DND-41 (cell line): ENCODE data around the gene TRAK1.

Experiments used
- ATAC-seq: fragments of 200-7000 bp; cut with Tn5 transposase; 3 replicates; pipeline ENCODE4 v1.9.1; 2021; ENCODE audit warnings: low read depth; ENCODE audit not compliant: insufficient read depth
- DNase-seq: peaks from one replicate; pipeline ENCODE4 v3.0.0-alpha.2; 2020
- H2AFZ ChIP-seq: 2 replicates; pipeline ENCODE4 v1.6.0; 2012; ENCODE audit warnings: low read depth, low read length
- H3K27ac ChIP-seq: 2 replicates; pipeline ENCODE4 v1.5.1; 2012; ENCODE audit warnings: low read length, inconsistent platforms
- H3K27me3 ChIP-seq: fragments of 200-600 bp; sonication (generic); 2 replicates; pipeline ENCODE4 v1.6.0; 2012; ENCODE audit warnings: low read length, mild to moderate bottlenecking, inconsistent platforms; ENCODE audit not compliant: insufficient read depth, poor library complexity
- H3K36me3 ChIP-seq: 2 replicates; pipeline ENCODE4 v1.5.1; 2012; ENCODE audit warnings: low read length, inconsistent platforms; ENCODE audit not compliant: insufficient read depth
- H3K4me1 ChIP-seq: 2 replicates; pipeline ENCODE4 v1.5.1; 2012; ENCODE audit warnings: mild to moderate bottlenecking, low read length; ENCODE audit not compliant: insufficient read depth
- H3K4me2 ChIP-seq: 2 replicates; pipeline ENCODE4 v1.6.0; 2012; ENCODE audit warnings: mild to moderate bottlenecking, moderate library complexity, low read length, inconsistent platforms; ENCODE audit not compliant: insufficient read depth
- H3K4me3 ChIP-seq, 2 experiments: fragments of 200-600 bp in 1 of 2; shearing (Covaris generic) in 1 of 2; 2 replicates each; pipeline ENCODE4 v1.5.1; 2012 to 2016; ENCODE audit warnings: inconsistent platforms in 2 of 2, low read length in 2 of 2, mild to moderate bottlenecking in 2 of 2, low read depth in 1 of 2, moderate library complexity in 1 of 2
- H3K79me2 ChIP-seq: 2 replicates; pipeline ENCODE4 v1.6.0; 2012; ENCODE audit warnings: low read length, inconsistent platforms; ENCODE audit not compliant: insufficient read depth
- H3K9ac ChIP-seq: 2 replicates; pipeline ENCODE4 v1.6.0; 2012; ENCODE audit warnings: low read depth, mild to moderate bottlenecking, inconsistent platforms, low read length, moderate library complexity
- H3K9me3 ChIP-seq: 2 replicates; pipeline ENCODE4 v1.5.1; 2012; ENCODE audit warnings: low read length, moderate library complexity, mild to moderate bottlenecking, inconsistent platforms; ENCODE audit not compliant: insufficient read depth, severe bottlenecking
- H4K20me1 ChIP-seq: 2 replicates; pipeline ENCODE4 v1.6.0; 2012; ENCODE audit warnings: low read length; ENCODE audit not compliant: insufficient read depth
- EZH2 ChIP-seq: IDR thresholded peaks from 3 replicates; pipeline ENCODE4 v1.6.1; 2012; ENCODE audit warnings: borderline replicate concordance, low read depth, mild to moderate bottlenecking, moderate library complexity, low read length, inconsistent platforms; ENCODE audit not compliant: severe bottlenecking
- TF ChIP-seq, protein P1 (sequence below): IDR thresholded peaks from 2 replicates; pipeline ENCODE4 v1.5.1; 2012; ENCODE audit warnings: borderline replicate concordance, low read length, moderate library complexity, mild to moderate bottlenecking; ENCODE audit not compliant: poor library complexity, severe bottlenecking; ENCODE audit errors: extremely low read depth

TRAK1 gene

DNA sequence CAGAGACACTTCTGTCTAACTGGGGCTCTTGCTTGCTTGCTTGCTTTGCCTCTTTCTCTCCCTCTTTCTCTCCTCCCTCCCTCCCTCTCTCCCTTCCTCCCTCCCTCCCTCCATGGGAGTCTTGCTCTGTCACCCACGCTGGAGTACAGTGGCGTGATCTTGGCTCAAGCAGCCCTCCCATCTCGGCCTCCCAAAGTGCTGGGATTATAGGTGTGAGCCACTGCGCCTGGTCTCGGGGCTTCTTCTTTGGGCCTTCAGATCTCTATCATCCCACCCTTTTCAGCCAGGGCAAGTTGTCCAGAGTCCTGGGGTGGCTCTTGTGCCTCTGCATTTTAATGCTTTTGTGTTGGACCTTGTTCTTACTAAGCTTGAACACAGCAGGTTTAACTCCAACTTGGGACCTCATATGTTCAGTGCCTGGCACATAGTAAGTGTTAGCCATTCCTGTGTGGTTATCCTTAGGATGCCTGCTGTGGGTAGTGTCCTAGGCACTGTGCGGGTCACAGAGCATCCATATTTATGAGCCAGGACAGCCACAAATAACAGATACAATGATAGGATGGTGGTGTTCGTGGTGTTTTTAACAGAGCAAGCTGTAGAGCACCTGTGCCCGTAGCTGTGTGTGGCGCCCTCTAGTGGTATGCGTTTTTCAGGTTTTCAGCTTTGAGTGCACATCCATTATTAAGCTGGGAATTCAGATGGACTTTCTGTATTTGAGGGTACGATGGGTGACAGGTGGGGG is 99.7 kb downstream of the TRAK1 start:
- no peaks in the 10 kb centered on the region for H3K9me3 ChIP-seq
- H3K36me3 ChIP-seq, result peaks cover 35% of the 10 kb centered on the region
- 0 out of 2 replicates have a peak, but pooled peaks cover 3% of the 10 kb centered on the region for H3K4me1 ChIP-seq
- no peaks in the 10 kb centered on the region; the same call in 1 of the 2 replicates for H4K20me1 ChIP-seq
- H3K9ac ChIP-seq, result no peak overlapping the region
- H3K27ac ChIP-seq, result no peak overlapping the region
- DNase-seq (peak; percentile 70), ATAC-seq (peak; percentile 84)
- no peak overlapping the region for H3K4me3 ChIP-seq
- no peak overlapping the region for H2AFZ ChIP-seq
- no peak overlapping the region for H3K4me2 ChIP-seq
- H3K27me3 ChIP-seq, result no peaks in the 10 kb centered on the region
- no peaks in the 10 kb centered on the region for H3K79me2 ChIP-seq
- TF ChIP-seq, protein P1, sequence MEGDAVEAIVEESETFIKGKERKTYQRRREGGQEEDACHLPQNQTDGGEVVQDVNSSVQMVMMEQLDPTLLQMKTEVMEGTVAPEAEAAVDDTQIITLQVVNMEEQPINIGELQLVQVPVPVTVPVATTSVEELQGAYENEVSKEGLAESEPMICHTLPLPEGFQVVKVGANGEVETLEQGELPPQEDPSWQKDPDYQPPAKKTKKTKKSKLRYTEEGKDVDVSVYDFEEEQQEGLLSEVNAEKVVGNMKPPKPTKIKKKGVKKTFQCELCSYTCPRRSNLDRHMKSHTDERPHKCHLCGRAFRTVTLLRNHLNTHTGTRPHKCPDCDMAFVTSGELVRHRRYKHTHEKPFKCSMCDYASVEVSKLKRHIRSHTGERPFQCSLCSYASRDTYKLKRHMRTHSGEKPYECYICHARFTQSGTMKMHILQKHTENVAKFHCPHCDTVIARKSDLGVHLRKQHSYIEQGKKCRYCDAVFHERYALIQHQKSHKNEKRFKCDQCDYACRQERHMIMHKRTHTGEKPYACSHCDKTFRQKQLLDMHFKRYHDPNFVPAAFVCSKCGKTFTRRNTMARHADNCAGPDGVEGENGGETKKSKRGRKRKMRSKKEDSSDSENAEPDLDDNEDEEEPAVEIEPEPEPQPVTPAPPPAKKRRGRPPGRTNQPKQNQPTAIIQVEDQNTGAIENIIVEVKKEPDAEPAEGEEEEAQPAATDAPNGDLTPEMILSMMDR, result peak; percentile 93
- no peak for TF ChIP-seq EZH2

DNA sequence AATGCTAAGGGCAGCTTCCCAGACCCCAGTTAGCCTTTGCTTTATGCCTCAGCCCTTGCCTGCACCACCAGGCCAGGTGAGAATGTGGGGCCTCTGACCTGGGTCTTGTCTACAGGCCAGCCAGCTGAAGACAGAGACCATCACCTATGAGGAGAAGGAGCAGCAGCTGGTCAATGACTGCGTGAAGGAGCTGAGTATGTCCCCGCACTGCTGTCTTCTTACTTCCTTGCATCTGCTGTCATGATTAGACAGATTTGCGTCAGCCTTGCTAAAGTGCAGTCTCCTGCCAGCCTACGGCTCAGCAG is 100.2 kb downstream of the TRAK1 start:
- Histone ChIP-seq H3K9ac (no peak overlapping the region), H3K4me2 (no peak overlapping the region), H3K4me3 (no peak overlapping the region), H2AFZ (no peak overlapping the region), H3K4me1 (0 out of 2 replicates have a peak, but pooled peaks cover 3% of the 10 kb centered on the region), H3K27me3 (no peaks in the 10 kb centered on the region), H4K20me1 (no peaks in the 10 kb centered on the region; the same call in 1 of the 2 replicates), H3K9me3 (no peaks in the 10 kb centered on the region), H3K27ac (no peak overlapping the region), H3K36me3 (peaks cover 35% of the 10 kb centered on the region), H3K79me2 (no peaks in the 10 kb centered on the region)
- TF ChIP-seq EZH2, result no peak
- TF ChIP-seq, protein P1, result no peak
- DNase-seq (no peak), ATAC-seq (peak; percentile 39; the same call in 2 of the 3 replicates)

DNA sequence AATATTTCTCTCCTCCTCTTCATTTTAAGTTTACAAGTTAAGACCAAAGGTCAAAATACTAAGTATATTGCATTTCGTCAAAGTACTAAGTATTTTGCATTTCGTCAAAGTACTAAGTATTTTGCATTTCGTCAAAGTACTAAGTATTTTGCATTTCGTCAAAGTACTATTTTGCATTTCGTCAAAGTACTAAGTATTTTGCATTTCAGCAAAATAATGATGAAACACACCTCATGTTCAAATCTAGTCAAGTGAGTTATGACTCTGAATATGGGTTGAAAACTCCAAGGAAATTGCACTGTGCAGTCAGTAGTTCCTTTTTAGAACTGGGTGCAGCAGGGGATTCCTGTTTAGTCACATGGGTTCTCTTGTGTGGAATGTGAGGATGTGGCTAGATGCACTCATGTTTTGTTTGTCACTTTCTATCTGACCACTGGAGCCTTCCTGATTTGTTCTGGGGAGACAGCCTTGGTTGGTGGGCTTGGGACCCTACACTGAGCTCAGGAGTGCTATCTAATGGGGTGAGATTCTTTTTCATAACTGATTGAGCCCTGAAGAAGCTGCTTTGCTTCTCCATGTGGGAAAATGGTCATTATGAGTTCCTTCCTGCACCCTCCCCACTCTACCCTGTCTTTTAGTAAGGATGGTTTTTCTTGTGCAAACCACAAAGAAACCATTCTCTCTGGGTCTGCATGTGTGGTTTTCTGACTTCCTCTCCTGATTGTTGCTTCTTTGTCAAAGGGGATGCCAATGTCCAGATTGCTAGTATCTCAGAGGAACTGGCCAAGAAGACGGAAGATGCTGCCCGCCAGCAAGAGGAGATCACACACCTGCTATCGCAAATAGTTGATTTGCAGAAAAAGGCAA is 101.4 kb downstream of the TRAK1 start:
- H3K27me3 ChIP-seq, result no peaks in the 10 kb centered on the region
- ATAC-seq, result peak; percentile 44; the same call in 2 of the 3 replicates
- H3K4me1 ChIP-seq, result 0 out of 2 replicates have a peak, but pooled peaks cover 3% of the 10 kb centered on the region
- H3K36me3 ChIP-seq, result peaks cover 35% of the 10 kb centered on the region
- DNase-seq, result no peak
- 0 out of 2 replicates have a peak overlapping the region, but pooled peaks have one; percentile 36 for H3K27ac ChIP-seq
- no peaks in the 10 kb centered on the region for H3K79me2 ChIP-seq
- H3K9ac ChIP-seq, result no peak overlapping the region
- no peak overlapping the region for H3K4me2 ChIP-seq
- no peaks in the 10 kb centered on the region; the same call in 1 of the 2 replicates for H4K20me1 ChIP-seq
- no peak overlapping the region for H3K4me3 ChIP-seq
- no peak overlapping the region for H2AFZ ChIP-seq
- no peaks in the 10 kb centered on the region for H3K9me3 ChIP-seq
- TF ChIP-seq, protein P1, result no peak
- TF ChIP-seq EZH2, result no peak
